HEK293 (cell line): ENCODE data around the gene GSTM1.

Experiments used
- CTCF ChIA-PET: fragments of 350-600 bp; formaldehyde crosslinking; extraction: SDS; loops from one replicate; lab custom pipeline; 2021; ENCODE audit warnings: antibody characterized with exemption; lab: Yijun Ruan, JAX
- POLR2A ChIA-PET: fragments of 300-600 bp; formaldehyde crosslinking; extraction: SDS; loops from one replicate; lab custom pipeline; 2020; ENCODE audit warnings: antibody characterized with exemption, inconsistent platforms; lab: Yijun Ruan, JAX
- H3K27ac ChIP-seq: fragments of 200-500 bp; sonication (Bioruptor generic); 2 replicates; pipeline ENCODE4 v1.5.1; 2014; ENCODE audit warnings: low read depth, low read length, control low read depth, inconsistent platforms; ENCODE audit errors: extremely low read depth
- H3K36me3 ChIP-seq, 2 experiments: fragments of 200-500 bp in 1 of 2; sonication (Bioruptor generic) in 1 of 2; 1 replicate in 1 of 2; 2 replicates in 1 of 2; pipeline ENCODE4 v1.5.1; 2014 to 2017; ENCODE audit warnings: inconsistent platforms in 2 of 2, low read length in 2 of 2; ENCODE audit not compliant: control insufficient read depth in 2 of 2, insufficient read depth in 1 of 2
- H3K4me1 ChIP-seq: fragments of 200-500 bp; sonication (Bioruptor generic); 2 replicates; pipeline ENCODE4 v1.5.1; 2014; ENCODE audit warnings: mild to moderate bottlenecking, low read length, inconsistent platforms; ENCODE audit not compliant: control insufficient read depth, insufficient read depth
- H3K4me3 ChIP-seq: 2 replicates; pipeline ENCODE4 v1.5.1; 2011; ENCODE audit warnings: low read depth, mild to moderate bottlenecking, control low read depth, low read length, moderate library complexity
- H3K9me3 ChIP-seq: fragments of 200-500 bp; sonication (Bioruptor generic); 2 replicates; pipeline ENCODE4 v1.5.1; 2014; ENCODE audit warnings: low read depth, low read length, inconsistent platforms; ENCODE audit not compliant: control insufficient read depth, insufficient read depth
- GLI2 ChIP-seq: fragments of 450-650 bp; formaldehyde crosslinking; IDR thresholded peaks from 2 replicates; pipeline ENCODE4; 2017; ENCODE audit warnings: missing biosample characterization, missing genetic modification characterization, low read depth, borderline replicate concordance
- GLI4 ChIP-seq: fragments of 450-650 bp; formaldehyde crosslinking; IDR thresholded peaks from 2 replicates; pipeline ENCODE4 v1.5.1; 2016; ENCODE audit warnings: missing biosample characterization, missing genetic modification characterization
- KLF1 ChIP-seq: fragments of 450-650 bp; formaldehyde crosslinking; IDR thresholded peaks from 2 replicates; pipeline ENCODE4 v1.5.1; 2016; ENCODE audit warnings: missing biosample characterization, missing genetic modification characterization
- MEIS1 ChIP-seq: sonication (generic); formaldehyde crosslinking; IDR thresholded peaks from 2 replicates; pipeline ENCODE4 v1.8.1; 2022; ENCODE audit warnings: missing genetic modification reagents, mild to moderate bottlenecking, borderline replicate concordance
- OVOL3 ChIP-seq: fragments of 450-650 bp; formaldehyde crosslinking; IDR thresholded peaks from 2 replicates; pipeline ENCODE4 v1.5.1; 2016; ENCODE audit warnings: missing biosample characterization, missing genetic modification characterization
- PRDM1 ChIP-seq: fragments of 450-650 bp; formaldehyde crosslinking; IDR thresholded peaks from 2 replicates; pipeline ENCODE4; 2016; ENCODE audit warnings: missing biosample characterization, missing genetic modification characterization
- SP2 ChIP-seq: fragments of 450-650 bp; formaldehyde crosslinking; IDR thresholded peaks from 2 replicates; pipeline ENCODE4 v1.5.1; 2016; ENCODE audit warnings: missing biosample characterization, missing genetic modification characterization
- ZBTB48 ChIP-seq: fragments of 450-650 bp; formaldehyde crosslinking; IDR thresholded peaks from 2 replicates; pipeline ENCODE4 v1.5.1; 2016; ENCODE audit warnings: missing biosample characterization, missing genetic modification characterization
- ZBTB49 ChIP-seq: fragments of 450-650 bp; formaldehyde crosslinking; IDR thresholded peaks from 2 replicates; pipeline ENCODE4 v1.5.1; 2016; ENCODE audit warnings: missing biosample characterization, missing genetic modification characterization, low read depth
- ZNF391 ChIP-seq: fragments of 450-650 bp; formaldehyde crosslinking; IDR thresholded peaks from 2 replicates; pipeline ENCODE4 v1.5.1; 2016; ENCODE audit warnings: low read depth, missing biosample characterization, missing genetic modification characterization, borderline replicate concordance
- ZNF394 ChIP-seq: fragments of 450-650 bp; formaldehyde crosslinking; IDR thresholded peaks from 2 replicates; pipeline ENCODE4 v1.5.1; 2016; ENCODE audit warnings: missing biosample characterization, missing genetic modification characterization, mild to moderate bottlenecking, moderate library complexity, borderline replicate concordance
- ZNF549 ChIP-seq: fragments of 450-650 bp; IDR thresholded peaks from 2 replicates; pipeline ENCODE4 v1.5.1; 2018; ENCODE audit warnings: missing biosample characterization, missing genetic modification characterization, mild to moderate bottlenecking, inconsistent platforms, moderate library complexity
- ZNF596 ChIP-seq: fragments of 450-650 bp; IDR thresholded peaks from 2 replicates; pipeline ENCODE4 v1.5.0; 2018; ENCODE audit warnings: missing biosample characterization, mild to moderate bottlenecking, missing genetic modification characterization, moderate library complexity
- ZNF610 ChIP-seq: fragments of 450-650 bp; formaldehyde crosslinking; IDR thresholded peaks from 2 replicates; pipeline ENCODE4 v1.5.1; 2016; ENCODE audit warnings: missing biosample characterization, missing genetic modification characterization, borderline replicate concordance
- ZNF621 ChIP-seq: fragments of 450-650 bp; formaldehyde crosslinking; IDR thresholded peaks from 2 replicates; pipeline ENCODE4 v1.5.1; 2017; ENCODE audit warnings: missing biosample characterization, missing genetic modification characterization
- ZNF629 ChIP-seq: fragments of 450-650 bp; formaldehyde crosslinking; IDR thresholded peaks from 2 replicates; pipeline ENCODE4 v1.5.1; 2017; ENCODE audit warnings: missing biosample characterization, missing genetic modification characterization
- ZNF677 ChIP-seq: fragments of 450-650 bp; IDR thresholded peaks from 2 replicates; pipeline ENCODE4 v1.5.0; 2018; ENCODE audit warnings: missing biosample characterization, mild to moderate bottlenecking, missing genetic modification characterization, moderate library complexity
- TF ChIP-seq, protein P1 (sequence below): fragments of 450-650 bp; formaldehyde crosslinking; IDR thresholded peaks from 2 replicates; pipeline ENCODE4 v1.5.1; 2016; ENCODE audit warnings: missing biosample characterization, missing genetic modification characterization
- TF ChIP-seq, protein P2 (sequence below): fragments of 450-650 bp; formaldehyde crosslinking; IDR thresholded peaks from 2 replicates; pipeline ENCODE4 v1.5.1; 2016; ENCODE audit warnings: missing biosample characterization, missing genetic modification characterization, borderline replicate concordance
- TF ChIP-seq, protein P3 (sequence below): fragments of 450-650 bp; formaldehyde crosslinking; IDR thresholded peaks from 2 replicates; pipeline ENCODE4 v1.5.1; 2016; ENCODE audit warnings: missing biosample characterization, missing genetic modification characterization

The GSTM1 gene

GRCh38 chr1:109664671-109665070 lies 22.9 kb upstream of the GSTM1 start:
- TF ChIP-seq, protein P1, sequence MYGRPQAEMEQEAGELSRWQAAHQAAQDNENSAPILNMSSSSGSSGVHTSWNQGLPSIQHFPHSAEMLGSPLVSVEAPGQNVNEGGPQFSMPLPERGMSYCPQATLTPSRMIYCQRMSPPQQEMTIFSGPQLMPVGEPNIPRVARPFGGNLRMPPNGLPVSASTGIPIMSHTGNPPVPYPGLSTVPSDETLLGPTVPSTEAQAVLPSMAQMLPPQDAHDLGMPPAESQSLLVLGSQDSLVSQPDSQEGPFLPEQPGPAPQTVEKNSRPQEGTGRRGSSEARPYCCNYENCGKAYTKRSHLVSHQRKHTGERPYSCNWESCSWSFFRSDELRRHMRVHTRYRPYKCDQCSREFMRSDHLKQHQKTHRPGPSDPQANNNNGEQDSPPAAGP (tag by site-specific recombination), result no peak
- TF ChIP-seq GLI4 (tag by site-specific recombination) (no peak), ZBTB48 (tag by site-specific recombination) (no peak), ZNF677 (tag by site-specific recombination) (no peak), ZNF629 (no peak), SP2 (tag by site-specific recombination) (no peak), ZNF391 (tag by site-specific recombination) (no peak), MEIS1 (CRISPR knock-in tag) (no peak), ZNF610 (no peak), OVOL3 (tag by site-specific recombination) (no peak), ZNF621 (tag by site-specific recombination) (no peak), ZNF394 (tag by site-specific recombination) (no peak), ZBTB49 (tag by site-specific recombination) (no peak), GLI2 (tag by site-specific recombination) (no peak), ZNF549 (tag by site-specific recombination) (no peak)
- TF ChIP-seq, protein P2, sequence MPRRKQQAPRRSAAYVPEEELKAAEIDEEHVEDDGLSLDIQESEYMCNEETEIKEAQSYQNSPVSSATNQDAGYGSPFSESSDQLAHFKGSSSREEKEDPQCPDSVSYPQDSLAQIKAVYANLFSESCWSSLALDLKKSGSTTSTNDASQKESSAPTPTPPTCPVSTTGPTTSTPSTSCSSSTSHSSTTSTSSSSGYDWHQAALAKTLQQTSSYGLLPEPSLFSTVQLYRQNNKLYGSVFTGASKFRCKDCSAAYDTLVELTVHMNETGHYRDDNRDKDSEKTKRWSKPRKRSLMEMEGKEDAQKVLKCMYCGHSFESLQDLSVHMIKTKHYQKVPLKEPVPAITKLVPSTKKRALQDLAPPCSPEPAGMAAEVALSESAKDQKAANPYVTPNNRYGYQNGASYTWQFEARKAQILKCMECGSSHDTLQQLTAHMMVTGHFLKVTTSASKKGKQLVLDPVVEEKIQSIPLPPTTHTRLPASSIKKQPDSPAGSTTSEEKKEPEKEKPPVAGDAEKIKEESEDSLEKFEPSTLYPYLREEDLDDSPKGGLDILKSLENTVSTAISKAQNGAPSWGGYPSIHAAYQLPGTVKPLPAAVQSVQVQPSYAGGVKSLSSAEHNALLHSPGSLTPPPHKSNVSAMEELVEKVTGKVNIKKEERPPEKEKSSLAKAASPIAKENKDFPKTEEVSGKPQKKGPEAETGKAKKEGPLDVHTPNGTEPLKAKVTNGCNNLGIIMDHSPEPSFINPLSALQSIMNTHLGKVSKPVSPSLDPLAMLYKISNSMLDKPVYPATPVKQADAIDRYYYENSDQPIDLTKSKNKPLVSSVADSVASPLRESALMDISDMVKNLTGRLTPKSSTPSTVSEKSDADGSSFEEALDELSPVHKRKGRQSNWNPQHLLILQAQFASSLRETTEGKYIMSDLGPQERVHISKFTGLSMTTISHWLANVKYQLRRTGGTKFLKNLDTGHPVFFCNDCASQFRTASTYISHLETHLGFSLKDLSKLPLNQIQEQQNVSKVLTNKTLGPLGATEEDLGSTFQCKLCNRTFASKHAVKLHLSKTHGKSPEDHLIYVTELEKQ (tag by site-specific recombination), result no peak
- no peaks in the 10 kb centered on the region for H3K4me1 ChIP-seq
- no peak overlapping the region for H3K4me3 ChIP-seq
- CTCF ChIA-PET, result no interaction called here
- no peaks in the 10 kb centered on the region for H3K9me3 ChIP-seq
- no peak overlapping the region for H3K27ac ChIP-seq
- POLR2A ChIA-PET, result no interaction called here
- no peaks in the 10 kb centered on the region for H3K36me3 ChIP-seq

- Histone ChIP-seq H3K36me3 (peaks cover 0 to 7% of the 10 kb centered on the region in 2 experiments; a peak in 1 of 3 replicates), H3K4me1 (no peaks in the 10 kb centered on the region), H3K9me3 (no peaks in the 10 kb centered on the region), H3K27ac (no peak within 1 kb of the TSS), H3K4me3 (no peak within 1 kb of the TSS)
- ChIA-PET POLR2A (no interaction called here), CTCF (interaction anchor here (1.4 kb wide), 1 partner anchor 27 kb away, joined by 5 read pairs; no protein-coding TSS in a partner anchor)
- peak; percentile 17; the same call in 1 of the 2 replicates for TF ChIP-seq KLF1 (tag by site-specific recombination)
- no peak for TF ChIP-seq ZNF596
- TF ChIP-seq PRDM1 (tag by site-specific recombination), result no peak
- no peak for TF ChIP-seq ZNF549 (tag by site-specific recombination)
- TF ChIP-seq, protein P3, sequence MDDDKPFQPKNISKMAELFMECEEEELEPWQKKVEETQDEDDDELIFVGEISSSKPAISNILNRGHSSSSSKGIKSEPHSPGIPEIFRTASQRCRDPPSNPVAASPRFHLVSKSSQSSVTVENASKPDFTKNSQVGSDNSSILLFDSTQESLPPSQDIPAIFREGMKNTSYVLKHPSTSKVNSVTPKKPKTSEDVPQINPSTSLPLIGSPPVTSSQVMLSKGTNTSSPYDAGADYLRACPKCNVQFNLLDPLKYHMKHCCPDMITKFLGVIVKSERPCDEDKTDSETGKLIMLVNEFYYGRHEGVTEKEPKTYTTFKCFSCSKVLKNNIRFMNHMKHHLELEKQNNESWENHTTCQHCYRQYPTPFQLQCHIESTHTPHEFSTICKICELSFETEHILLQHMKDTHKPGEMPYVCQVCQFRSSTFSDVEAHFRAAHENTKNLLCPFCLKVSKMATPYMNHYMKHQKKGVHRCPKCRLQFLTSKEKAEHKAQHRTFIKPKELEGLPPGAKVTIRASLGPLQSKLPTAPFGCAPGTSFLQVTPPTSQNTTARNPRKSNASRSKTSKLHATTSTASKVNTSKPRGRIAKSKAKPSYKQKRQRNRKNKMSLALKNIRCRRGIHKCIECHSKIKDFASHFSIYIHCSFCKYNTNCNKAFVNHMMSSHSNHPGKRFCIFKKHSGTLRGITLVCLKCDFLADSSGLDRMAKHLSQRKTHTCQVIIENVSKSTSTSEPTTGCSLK (tag by site-specific recombination), result no peak
Observed at GRCh38 chr1:109667452-109668122, 20.0 kb upstream of the GSTM1 start, which contains the start of gene GSTM2. TSS of gene GSTM2 (plus strand) at chr1:109668057. CDS start at chr1:109668116, 59 bp downstream.
